ENCODE measurements around the gene ZSWIM4.
A peak's percentile ranks its signal among the peaks of the same experiment; 100 is the strongest.

DNA sequence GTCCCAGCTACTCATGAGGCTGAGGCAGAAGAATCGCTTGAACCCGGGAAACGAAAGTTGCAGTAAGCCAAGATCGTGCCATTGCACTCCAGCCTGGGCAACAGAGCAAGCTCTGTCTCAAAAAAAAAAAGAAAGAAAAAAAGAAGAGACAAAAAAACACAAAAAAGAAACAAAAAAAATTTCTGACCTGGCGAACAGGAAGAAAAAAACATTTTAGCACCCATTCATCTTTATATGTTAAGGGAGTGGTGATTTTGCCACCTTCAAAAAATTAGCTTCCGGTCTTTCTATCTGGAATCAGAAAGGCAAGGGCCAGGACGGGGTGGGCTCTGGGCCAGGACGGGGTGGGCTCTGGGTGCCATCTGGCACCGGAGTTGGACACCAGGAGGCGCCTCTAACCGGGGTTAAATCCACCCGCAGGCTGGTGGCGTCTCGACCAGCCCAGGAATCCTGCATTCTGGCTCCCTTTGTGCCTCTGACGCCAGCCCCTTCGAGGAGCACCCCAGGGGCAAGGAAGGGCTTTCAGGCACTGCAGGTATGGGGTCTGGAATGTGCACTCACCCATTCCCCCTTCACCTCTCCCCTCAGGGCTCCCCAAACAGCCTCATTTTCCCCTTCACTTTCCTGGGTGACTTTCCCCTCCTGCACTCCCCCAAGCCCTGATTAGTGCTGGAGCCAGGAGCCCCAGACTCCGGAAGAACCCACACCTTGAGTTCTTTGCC is 10.4 kb upstream of the ZSWIM4 start:
- peak; percentile 53 for TF ChIP-seq CTCF (IDR thresholded peaks at IDR 0.05; ENCODE audit: low read depth, low read length)
- no peak for TF ChIP-seq MYC (IDR thresholded peaks at IDR 0.05; ENCODE audit: low read depth, low read length)
- TF ChIP-seq POLR2A (IDR thresholded peaks at IDR 0.05; ENCODE audit: extremely low read depth, insufficient read length) = no peak
